Progenitor cell of endocrine pancreas (in vitro differentiated cells): ENCODE results near the gene HTR2A. TPM values are rescaled to one million over a fixed set of nuclear protein-coding genes. Genes with fewer than 3 reads are reported as not detected.

ENCODE experiments used
- DNase-seq: peaks from one replicate; pipeline ENCODE4 v3.0.0; 2021; ENCODE audit warnings: low spot score; ENCODE audit not compliant: unreplicated experiment
- H3K27ac Mint-ChIP-seq: 2 replicates; pipeline ENCODE4 v1.8.0; 2021; ENCODE audit warnings: mild to moderate bottlenecking, moderate library complexity, mixed read lengths
- H3K27me3 Mint-ChIP-seq: 2 replicates; pipeline ENCODE4 v1.8.0; 2021; ENCODE audit warnings: mixed read lengths
- H3K36me3 Mint-ChIP-seq: 2 replicates; pipeline ENCODE4 v1.8.0; 2022; ENCODE audit warnings: mixed read lengths; ENCODE audit not compliant: insufficient read depth
- H3K4me1 Mint-ChIP-seq: 2 replicates; pipeline ENCODE4 v1.8.0; 2021; ENCODE audit warnings: low read depth, mixed read lengths
- H3K4me3 Mint-ChIP-seq: 2 replicates; pipeline ENCODE4 v1.8.0; 2021; ENCODE audit warnings: low read depth, mild to moderate bottlenecking, moderate library complexity, mixed read lengths
- H3K9me3 Mint-ChIP-seq: 2 replicates; pipeline ENCODE4 v1.8.0; 2021; ENCODE audit warnings: low read depth, mixed read lengths
- CTCF ChIP-seq: fragments of 200-600 bp; sonication (generic); IDR thresholded peaks from one replicate; pipeline ENCODE4 v1.5.0; 2021; ENCODE audit warnings: antibody characterized with exemption, mild to moderate bottlenecking; ENCODE audit not compliant: unreplicated experiment
- total RNA-seq: library from RNA; stranded (reverse); gene quantifications from 2 replicates; pipeline ENCODE4 v1.2.1, GENCODE V29; 2021

The HTR2A gene
- total RNA-seq, 1 donor from 2014 or later: not detected

GRCh38 chr13:46850214-46850613, 46.6 kb downstream of the HTR2A start:
- H3K4me3 Mint-ChIP-seq: no peak overlapping the region

GRCh38 chr13:46846726-46847125, 50.1 kb downstream of the HTR2A start:
- no peak for TF ChIP-seq CTCF
- no peak overlapping the region for H3K4me3 Mint-ChIP-seq
- H3K27ac Mint-ChIP-seq: no peak overlapping the region
- H3K36me3 Mint-ChIP-seq: no peaks in the 10 kb centered on the region
- peaks cover 6% of the 10 kb centered on the region for H3K4me1 Mint-ChIP-seq
- no peak for DNase-seq
- peaks cover 42% of the 10 kb centered on the region for H3K27me3 Mint-ChIP-seq
- no peaks in the 10 kb centered on the region for H3K9me3 Mint-ChIP-seq

More at GRCh38 chr13:46850214-46850613, 46.6 kb downstream of the HTR2A start:
- Mint-ChIP-seq H3K36me3 (no peaks in the 10 kb centered on the region), H3K9me3 (no peaks in the 10 kb centered on the region), H3K27ac (no peak overlapping the region), H3K4me1 (peaks cover 2% of the 10 kb centered on the region), H3K27me3 (peaks cover 42% of the 10 kb centered on the region)
- no peak for TF ChIP-seq CTCF
- DNase-seq: no peak

GRCh38 chr13:46845146-46845545, 51.7 kb downstream of the HTR2A start:
- no peaks in the 10 kb centered on the region for H3K36me3 Mint-ChIP-seq
- H3K27me3 Mint-ChIP-seq: peaks cover 37% of the 10 kb centered on the region
- no peaks in the 10 kb centered on the region for H3K9me3 Mint-ChIP-seq
- peaks cover 6% of the 10 kb centered on the region for H3K4me1 Mint-ChIP-seq
- no peak for TF ChIP-seq CTCF
- H3K27ac Mint-ChIP-seq: no peak overlapping the region
- DNase-seq: no peak
- H3K4me3 Mint-ChIP-seq: no peak overlapping the region

- no peak overlapping the region for H3K27ac Mint-ChIP-seq
- no peaks in the 10 kb centered on the region for H3K36me3 Mint-ChIP-seq
- TF ChIP-seq CTCF: no peak
- no peaks in the 10 kb centered on the region for H3K9me3 Mint-ChIP-seq
- H3K27me3 Mint-ChIP-seq: peaks cover 32% of the 10 kb centered on the region
- peaks cover 6% of the 10 kb centered on the region for H3K4me1 Mint-ChIP-seq
- H3K4me3 Mint-ChIP-seq: no peak overlapping the region
- DNase-seq: no peak
Measured at GRCh38 chr13:46844431-46844830, 52.4 kb downstream of the HTR2A start.

GRCh38 chr13:46839399-46839798, 57.5 kb downstream of the HTR2A start:
- no peaks in the 10 kb centered on the region for H3K36me3 Mint-ChIP-seq
- peaks cover 19% of the 10 kb centered on the region for H3K27me3 Mint-ChIP-seq
- TF ChIP-seq CTCF: no peak
- H3K9me3 Mint-ChIP-seq: no peaks in the 10 kb centered on the region
- DNase-seq: no peak
- H3K4me1 Mint-ChIP-seq: no peaks in the 10 kb centered on the region
- no peak overlapping the region for H3K27ac Mint-ChIP-seq
- no peak overlapping the region for H3K4me3 Mint-ChIP-seq
